ENCODE measurements around the gene HS3ST3A1. TPM values are rescaled to one million over a fixed set of nuclear protein-coding genes. Genes with fewer than 3 reads are reported as not detected.

Gene HS3ST3A1
- total RNA-seq, 1 donor from 2014 or later: 0.16 TPM

GRCh38 chr17:13476720-13477119 lies 125.0 kb downstream of the HS3ST3A1 start:
- no peak for TF ChIP-seq CTCF (IDR thresholded peaks at IDR 0.05; ENCODE audit: borderline replicate concordance)
- Histone ChIP-seq H3K9me3 (replicated peaks) (peaks cover 22% of the 10 kb centered on the region), H3K27me3 (ENCODE audit: low read depth) (no peaks in the 10 kb centered on the region), H3K4me3 (no peak overlapping the region), H3K36me3 (no peaks in the 10 kb centered on the region), H3K27ac (replicated peaks) (no peak overlapping the region), H3K4me1 (no peaks in the 10 kb centered on the region)
- intact Hi-C loops (cut with micrococcal nuclease): no loop called here
- no peak for DNase-seq

GRCh38 chr17:13475574-13476223 lies 126.0 kb downstream of the HS3ST3A1 start:
- Histone ChIP-seq H3K9me3 (replicated peaks) (peaks cover 12% of the 10 kb centered on the region), H3K4me3 (no peak overlapping the region), H3K27me3 (ENCODE audit: low read depth) (no peaks in the 10 kb centered on the region), H3K4me1 (no peaks in the 10 kb centered on the region), H3K27ac (replicated peaks) (no peak overlapping the region), H3K36me3 (no peaks in the 10 kb centered on the region)
- TF ChIP-seq CTCF (IDR thresholded peaks at IDR 0.05; ENCODE audit: borderline replicate concordance): no peak
- intact Hi-C loops (cut with micrococcal nuclease): no loop called here
- no peak for DNase-seq

- no peak for DNase-seq
- Histone ChIP-seq H3K27me3 (ENCODE audit: low read depth) (no peaks in the 10 kb centered on the region), H3K36me3 (no peaks in the 10 kb centered on the region), H3K4me3 (no peak overlapping the region), H3K27ac (replicated peaks) (no peak overlapping the region), H3K9me3 (replicated peaks) (no peaks in the 10 kb centered on the region), H3K4me1 (no peaks in the 10 kb centered on the region)
- intact Hi-C loops (cut with micrococcal nuclease): no loop called here
- TF ChIP-seq CTCF (IDR thresholded peaks at IDR 0.05; ENCODE audit: borderline replicate concordance): no peak
Measured at GRCh38 chr17:13474073-13474800, 127.5 kb downstream of the HS3ST3A1 start.

GRCh38 chr17:13465678-13466077 lies 136.1 kb downstream of the HS3ST3A1 start:
- no peaks in the 10 kb centered on the region for H3K9me3 ChIP-seq (replicated peaks)
- no peak overlapping the region for H3K4me3 ChIP-seq
- no peaks in the 10 kb centered on the region for H3K36me3 ChIP-seq
- no peaks in the 10 kb centered on the region for H3K27me3 ChIP-seq (ENCODE audit: low read depth)
- H3K27ac ChIP-seq (replicated peaks): no peak overlapping the region
- TF ChIP-seq CTCF (IDR thresholded peaks at IDR 0.05; ENCODE audit: borderline replicate concordance): no peak
- no peak for DNase-seq
- intact Hi-C loops (cut with micrococcal nuclease): no loop called here
- H3K4me1 ChIP-seq: no peaks in the 10 kb centered on the region

GRCh38 chr17:13462673-13463124 lies 139.0 kb downstream of the HS3ST3A1 start:
- no peak for TF ChIP-seq CTCF (IDR thresholded peaks at IDR 0.05; ENCODE audit: borderline replicate concordance)
- no peak overlapping the region for H3K27ac ChIP-seq (replicated peaks)

More at GRCh38 chr17:13462673-13463124, 139.0 kb downstream of the HS3ST3A1 start:
- H3K36me3 ChIP-seq: no peaks in the 10 kb centered on the region
- intact Hi-C loops (cut with micrococcal nuclease): no loop called here
- no peak overlapping the region for H3K4me3 ChIP-seq
- no peak for DNase-seq
- no peaks in the 10 kb centered on the region for H3K4me1 ChIP-seq
- H3K27me3 ChIP-seq (ENCODE audit: low read depth): no peaks in the 10 kb centered on the region
- H3K9me3 ChIP-seq (replicated peaks): no peaks in the 10 kb centered on the region

Data from left ventricle myocardium inferior (tissue), 1 donor.